ENCODE data around the gene RALGAPA2. TPM values are rescaled to one million over a fixed set of nuclear protein-coding genes. Genes with fewer than 3 reads are reported as not detected.

Gene RALGAPA2
- total and polyA plus RNA-seq, 8 donors: 9.6 to 41.7 (median 24.5) TPM

DNA sequence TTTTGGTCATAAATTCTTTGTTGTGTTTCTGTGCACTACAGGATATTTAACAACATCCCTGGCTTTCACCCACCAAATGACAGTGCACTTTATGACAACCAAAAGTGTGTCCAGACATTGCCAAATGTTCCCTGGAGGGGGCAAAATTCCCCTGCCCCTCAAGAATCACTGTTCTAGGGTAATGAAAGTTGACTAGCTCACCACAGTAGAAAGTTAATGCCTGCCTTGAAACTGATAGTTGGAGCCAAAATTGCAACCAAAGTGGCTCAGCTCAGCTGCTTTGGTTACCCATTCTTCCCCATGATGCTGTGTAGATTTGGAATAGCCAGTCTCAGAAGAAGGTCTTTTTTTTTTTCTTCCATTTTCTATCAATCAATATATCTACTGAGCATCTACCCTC lies 150.6 kb downstream of the RALGAPA2 start:
- H3K36me3 ChIP-seq: peaks cover 0 to 8% (median 5%) of the 10 kb centered on the region in 3 donors
- no peak overlapping the region for H3K27ac ChIP-seq
- H3K9me3 ChIP-seq: no peaks in the 10 kb centered on the region
- ATAC-seq (no peak), DNase-seq (no peak), FAIRE-seq (no peak)
- peaks cover 0 to 9% (median 8%) of the 10 kb centered on the region in 3 donors for H3K4me1 ChIP-seq
- no peak overlapping the region for H3K4me3 ChIP-seq
- intact Hi-C loops (cut with DNase I): loop anchor here in 1 of 3 donors (10.0 kb wide), 1 partner anchor 197 kb away; the partner anchor contains the start of gene INSM1
- TF ChIP-seq, protein P1, sequence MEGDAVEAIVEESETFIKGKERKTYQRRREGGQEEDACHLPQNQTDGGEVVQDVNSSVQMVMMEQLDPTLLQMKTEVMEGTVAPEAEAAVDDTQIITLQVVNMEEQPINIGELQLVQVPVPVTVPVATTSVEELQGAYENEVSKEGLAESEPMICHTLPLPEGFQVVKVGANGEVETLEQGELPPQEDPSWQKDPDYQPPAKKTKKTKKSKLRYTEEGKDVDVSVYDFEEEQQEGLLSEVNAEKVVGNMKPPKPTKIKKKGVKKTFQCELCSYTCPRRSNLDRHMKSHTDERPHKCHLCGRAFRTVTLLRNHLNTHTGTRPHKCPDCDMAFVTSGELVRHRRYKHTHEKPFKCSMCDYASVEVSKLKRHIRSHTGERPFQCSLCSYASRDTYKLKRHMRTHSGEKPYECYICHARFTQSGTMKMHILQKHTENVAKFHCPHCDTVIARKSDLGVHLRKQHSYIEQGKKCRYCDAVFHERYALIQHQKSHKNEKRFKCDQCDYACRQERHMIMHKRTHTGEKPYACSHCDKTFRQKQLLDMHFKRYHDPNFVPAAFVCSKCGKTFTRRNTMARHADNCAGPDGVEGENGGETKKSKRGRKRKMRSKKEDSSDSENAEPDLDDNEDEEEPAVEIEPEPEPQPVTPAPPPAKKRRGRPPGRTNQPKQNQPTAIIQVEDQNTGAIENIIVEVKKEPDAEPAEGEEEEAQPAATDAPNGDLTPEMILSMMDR (IDR thresholded peaks at IDR 0.05): no peak
- H3K27me3 ChIP-seq: no peaks in the 10 kb centered on the region

DNA sequence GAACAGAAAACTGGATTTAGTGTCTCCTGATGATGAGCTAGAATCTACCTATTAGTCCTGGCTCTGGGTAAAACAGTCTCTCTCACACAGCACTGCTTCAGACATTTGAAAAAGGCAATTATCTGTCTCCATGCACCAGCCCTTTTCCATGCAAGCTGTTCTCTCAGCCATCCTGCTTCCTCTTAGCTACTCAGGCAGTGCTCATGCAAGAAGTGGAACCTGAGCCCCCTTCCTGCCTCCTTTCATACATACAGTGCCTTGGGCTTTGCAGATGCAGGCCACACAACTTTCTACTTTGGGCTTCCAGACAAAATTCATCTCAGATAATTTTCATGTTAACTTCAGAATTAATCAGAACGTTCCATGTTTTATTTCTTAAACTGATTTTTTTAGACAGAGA lies 151.3 kb downstream of the RALGAPA2 start:
- TF ChIP-seq, protein P1 (IDR thresholded peaks at IDR 0.05): no peak
- no peak overlapping the region for H3K4me3 ChIP-seq
- 87 to 94% methylated on average over 1 of the region's 1 CpG for WGBS, 2 donors
- H3K9me3 ChIP-seq: no peaks in the 10 kb centered on the region
- peak in 1 of 4 donors; percentile 20 for ATAC-seq
- intact Hi-C loops (cut with DNase I): loop anchor here in 1 of 3 donors (10.0 kb wide), 1 partner anchor 196 kb away; the partner anchor contains the start of gene INSM1
- peaks cover 0 to 8% (median 5%) of the 10 kb centered on the region in 3 donors for H3K36me3 ChIP-seq
- no peak for FAIRE-seq
- no peak overlapping the region for H3K27ac ChIP-seq
- H3K27me3 ChIP-seq: no peaks in the 10 kb centered on the region
- DNase-seq: no peak
- peaks cover 0 to 2% (median 2%) of the 10 kb centered on the region in 3 donors for H3K4me1 ChIP-seq

DNA sequence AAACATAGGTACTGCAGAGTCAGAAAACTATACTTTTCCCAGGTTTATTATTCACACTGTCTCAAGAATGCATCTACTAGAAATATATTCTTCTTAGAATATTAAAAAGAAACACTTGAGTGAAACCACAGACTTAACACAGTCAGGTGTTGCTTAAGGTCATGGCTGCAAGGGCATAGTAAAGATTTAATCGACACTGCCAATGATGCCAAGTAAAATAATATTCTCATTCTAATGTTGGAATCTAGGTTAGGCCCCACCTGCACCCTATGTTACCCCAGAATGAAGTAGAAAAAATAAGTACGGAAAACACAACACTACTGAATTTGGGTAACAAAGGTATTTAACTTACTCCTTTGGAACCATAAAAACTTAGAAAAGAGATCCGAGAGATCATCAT lies 155.0 kb downstream of the RALGAPA2 start:
- Histone ChIP-seq H3K4me3 (no peak overlapping the region), H3K4me1 (no peaks in the 10 kb centered on the region), H3K9me3 (no peaks in the 10 kb centered on the region), H3K27me3 (no peaks in the 10 kb centered on the region), H3K27ac (no peak overlapping the region), H3K36me3 (peaks cover 0 to 8% (median 1%) of the 10 kb centered on the region in 3 donors)
- no peak for ATAC-seq
- DNase-seq: no peak
- intact Hi-C loops (cut with DNase I): no loop called here
- no peak for FAIRE-seq
- 86 to 90% methylated on average over 3 of the region's 3 CpGs for WGBS, 2 donors
- TF ChIP-seq, protein P1 (IDR thresholded peaks at IDR 0.05): no peak

DNA sequence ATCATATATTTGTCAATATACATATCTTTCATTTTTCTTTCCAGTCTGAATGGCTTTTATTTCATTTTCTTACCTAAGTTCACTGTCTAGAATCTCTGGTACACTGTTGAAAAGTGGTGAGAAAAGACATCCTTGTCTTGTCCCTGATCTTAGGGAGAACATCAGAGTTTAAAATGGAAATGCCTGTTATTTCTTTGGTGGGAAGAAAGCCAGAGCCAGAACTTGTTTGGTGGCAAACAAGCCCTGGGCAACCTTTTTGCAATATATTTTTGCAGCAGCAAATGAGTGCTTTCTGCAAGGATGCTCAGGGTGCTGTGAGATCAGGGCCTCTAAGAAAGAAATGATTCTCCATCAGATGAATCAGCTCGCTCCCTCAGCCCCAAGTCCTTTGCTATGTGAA lies 156.6 kb downstream of the RALGAPA2 start:
- peaks cover 0 to 4% (median 0%) of the 10 kb centered on the region in 3 donors for H3K4me1 ChIP-seq
- no peak overlapping the region for H3K27ac ChIP-seq
- DNase-seq (no peak), FAIRE-seq (no peak), ATAC-seq (no peak)
- TF ChIP-seq, protein P1 (IDR thresholded peaks at IDR 0.05): no peak
- no peaks in the 10 kb centered on the region for H3K9me3 ChIP-seq
- peaks cover 0 to 8% (median 0%) of the 10 kb centered on the region in 3 donors for H3K36me3 ChIP-seq
- 96 to 100% methylated on average over 1 of the region's 1 CpG for WGBS, 2 donors
- intact Hi-C loops (cut with DNase I): no loop called here
- no peak overlapping the region for H3K4me3 ChIP-seq
- no peaks in the 10 kb centered on the region for H3K27me3 ChIP-seq

DNA sequence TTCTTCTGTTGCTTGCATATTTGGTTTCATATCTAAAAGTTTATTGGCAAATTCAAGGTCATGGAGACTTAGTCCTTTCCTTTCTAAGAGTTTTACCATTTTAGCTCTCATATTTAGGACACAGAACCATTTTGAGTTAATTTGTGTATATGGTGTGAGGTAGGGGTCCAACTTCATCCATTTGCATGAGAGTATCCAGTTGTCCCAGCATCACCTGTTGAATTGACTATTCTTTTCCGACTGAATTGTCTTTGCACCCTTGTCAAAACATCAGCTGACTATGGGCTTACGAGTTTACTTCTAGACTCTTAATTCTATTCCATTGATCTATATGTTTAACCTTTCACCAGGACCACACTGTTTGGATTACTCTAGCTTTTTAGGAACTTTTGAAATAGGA lies 157.5 kb downstream of the RALGAPA2 start:
- no peak for DNase-seq
- FAIRE-seq: no peak
- Histone ChIP-seq H3K9me3 (no peaks in the 10 kb centered on the region), H3K4me3 (no peak overlapping the region), H3K36me3 (peaks cover 0 to 6% (median 0%) of the 10 kb centered on the region in 3 donors), H3K27ac (no peak overlapping the region), H3K27me3 (no peaks in the 10 kb centered on the region), H3K4me1 (peaks cover 0 to 4% (median 0%) of the 10 kb centered on the region in 3 donors)
- WGBS, 2 donors: 96 to 98% methylated on average over 2 of the region's 2 CpGs
- intact Hi-C loops (cut with DNase I): no loop called here
- TF ChIP-seq, protein P1 (IDR thresholded peaks at IDR 0.05): no peak
- no peak for ATAC-seq

All from pancreas (tissue), 10 donors.